A549 treated with AZD2906 at 1 μM for 4 hours (cell line): ENCODE measurements around the gene CCDC138. TPM values are rescaled to one million over a fixed set of nuclear protein-coding genes. Genes with fewer than 3 reads are reported as not detected.

ENCODE experiments used
- total RNA-seq: library from RNA; stranded (reverse); fragments of 200-300 nt; extraction: Qiagen RNA extraction; gene quantifications from 5 replicates; pipeline ENCODE4 v1.2.3, GENCODE V29; 2022

CCDC138 gene
- 6.5 to 8.1 TPM (median 7.0 TPM) in 5 replicates for total RNA-seq

GRCh38 chr2:108786354-108787215 is at the start of gene CCDC138:
Gene CCDC138, plus strand, starts transcription at chr2:108786771. Its CDS starts 52 bp downstream, at chr2:108786823.

Other genes starting within 250 kb of the CCDC138 start
- 19.2 to 29.8 TPM (median 22.8 TPM) in 5 replicates for gene RANBP2, start 67.3 kb upstream of the CCDC138 start, total RNA-seq
- 0.02 to 0.10 TPM (median 0.04 TPM) in 5 replicates for gene EDAR, start 202.4 kb downstream of the CCDC138 start, total RNA-seq